AG04450 (cell line): ENCODE measurements around the gene MAP4K5. TPM values are rescaled to one million over a fixed set of nuclear protein-coding genes. Genes with fewer than 3 reads are reported as not detected.

Experiments
- CTCF ChIA-PET: fragments of 300-600, 350-600 bp; formaldehyde crosslinking; extraction: SDS; loops from one replicate; lab custom pipeline; 2022; ENCODE audit warnings: antibody characterized with exemption, inconsistent platforms; lab: Charles Lee
- POLR2A ChIA-PET: fragments of 350-600 bp; formaldehyde crosslinking; extraction: SDS; loops from one replicate; lab custom pipeline; 2021; ENCODE audit warnings: antibody characterized with exemption, inconsistent platforms; lab: Yijun Ruan, JAX
- DNase-seq: peaks from one replicate; pipeline ENCODE4 v3.0.0-alpha.2; 2011; ENCODE audit warnings: low read depth, low spot score
- H3K27ac ChIP-seq: one replicate; pipeline ENCODE4 v1.5.1; 2012; ENCODE audit warnings: low read depth, low read length, control low read depth
- H3K27me3 ChIP-seq: one replicate; pipeline ENCODE4 v1.6.0; 2012; ENCODE audit warnings: low read length; ENCODE audit not compliant: control insufficient read depth, insufficient read depth
- H3K4me3 ChIP-seq: 2 replicates; pipeline ENCODE4 v1.5.1; 2011; ENCODE audit warnings: mild to moderate bottlenecking, low read depth, low read length, control low read depth
- H3K9me3 ChIP-seq: 2 replicates; pipeline ENCODE4 v1.5.1; 2012; ENCODE audit warnings: low read length; ENCODE audit not compliant: control insufficient read depth, insufficient read depth
- polyA plus RNA-seq: library from polyadenylated mRNA; depleted of rRNA; stranded (reverse); fragments of >200 nt; gene quantifications from 2 replicates; pipeline ENCODE4 v1.2.3, GENCODE V29; 2011
- TF ChIP-seq, protein P1 (sequence below): IDR thresholded peaks from 2 replicates; pipeline ENCODE4 v1.5.1; 2011; ENCODE audit warnings: low read depth, low read length, control low read depth, inconsistent platforms

Gene MAP4K5
- polyA plus RNA-seq, 1 experiment: 35.4 TPM

GRCh38 chr14:50432131-50432530 lies 100.2 kb downstream of the MAP4K5 start:
- no peaks in the 10 kb centered on the region for H3K27me3 ChIP-seq
- POLR2A ChIA-PET: no interaction called here
- TF ChIP-seq, protein P1, sequence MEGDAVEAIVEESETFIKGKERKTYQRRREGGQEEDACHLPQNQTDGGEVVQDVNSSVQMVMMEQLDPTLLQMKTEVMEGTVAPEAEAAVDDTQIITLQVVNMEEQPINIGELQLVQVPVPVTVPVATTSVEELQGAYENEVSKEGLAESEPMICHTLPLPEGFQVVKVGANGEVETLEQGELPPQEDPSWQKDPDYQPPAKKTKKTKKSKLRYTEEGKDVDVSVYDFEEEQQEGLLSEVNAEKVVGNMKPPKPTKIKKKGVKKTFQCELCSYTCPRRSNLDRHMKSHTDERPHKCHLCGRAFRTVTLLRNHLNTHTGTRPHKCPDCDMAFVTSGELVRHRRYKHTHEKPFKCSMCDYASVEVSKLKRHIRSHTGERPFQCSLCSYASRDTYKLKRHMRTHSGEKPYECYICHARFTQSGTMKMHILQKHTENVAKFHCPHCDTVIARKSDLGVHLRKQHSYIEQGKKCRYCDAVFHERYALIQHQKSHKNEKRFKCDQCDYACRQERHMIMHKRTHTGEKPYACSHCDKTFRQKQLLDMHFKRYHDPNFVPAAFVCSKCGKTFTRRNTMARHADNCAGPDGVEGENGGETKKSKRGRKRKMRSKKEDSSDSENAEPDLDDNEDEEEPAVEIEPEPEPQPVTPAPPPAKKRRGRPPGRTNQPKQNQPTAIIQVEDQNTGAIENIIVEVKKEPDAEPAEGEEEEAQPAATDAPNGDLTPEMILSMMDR: no peak
- no peak overlapping the region for H3K4me3 ChIP-seq
- H3K27ac ChIP-seq: no peak overlapping the region
- H3K9me3 ChIP-seq: no peaks in the 10 kb centered on the region
- no peak for DNase-seq
- CTCF ChIA-PET: no interaction called here

DNA sequence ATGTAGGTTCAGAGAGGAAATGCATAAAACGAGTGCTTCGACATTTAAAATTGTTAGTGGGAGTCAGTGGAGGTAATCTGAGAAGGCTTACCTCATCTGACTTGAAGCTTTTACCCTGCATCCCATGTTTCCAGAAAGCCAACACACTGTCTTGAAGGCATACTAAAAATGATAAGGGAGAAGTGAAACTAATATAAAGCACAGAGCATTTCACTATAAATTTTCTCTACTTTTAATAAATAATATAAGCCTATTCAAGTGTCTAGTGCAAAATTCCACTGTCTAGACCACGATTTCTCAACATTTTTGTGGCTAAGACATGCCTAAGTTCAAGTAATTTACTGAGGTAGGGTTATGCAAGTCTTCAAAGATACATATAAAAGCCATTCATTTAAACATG lies 106.6 kb downstream of the MAP4K5 start:
- Histone ChIP-seq H3K27ac (no peak overlapping the region), H3K4me3 (no peak overlapping the region), H3K27me3 (no peaks in the 10 kb centered on the region), H3K9me3 (no peaks in the 10 kb centered on the region)
- CTCF ChIA-PET: interaction anchor here (1.1 to 2.9 kb wide), 3 partner anchors 103 to 108 kb away, joined by 3 to 10 read pairs (median 5); no protein-coding TSS in a partner anchor
- TF ChIP-seq, protein P1: no peak
- POLR2A ChIA-PET: interaction anchor here (0.7 kb wide), 1 partner anchor 17 kb away, joined by 3 read pairs; no protein-coding TSS in a partner anchor
- peak; percentile 7 for DNase-seq

GRCh38 chr14:50425105-50425504 lies 107.3 kb downstream of the MAP4K5 start:
- no peaks in the 10 kb centered on the region for H3K9me3 ChIP-seq
- H3K4me3 ChIP-seq: no peak overlapping the region
- H3K27me3 ChIP-seq: no peaks in the 10 kb centered on the region
- ChIA-PET CTCF (interaction anchor here (2.9 kb wide), 1 partner anchor 104 kb away, joined by 10 read pairs; no protein-coding TSS in a partner anchor), POLR2A (interaction anchor here (0.7 kb wide), 1 partner anchor 17 kb away, joined by 3 read pairs; no protein-coding TSS in a partner anchor)
- no peak for DNase-seq
- no peak overlapping the region for H3K27ac ChIP-seq
- TF ChIP-seq, protein P1: no peak

DNA sequence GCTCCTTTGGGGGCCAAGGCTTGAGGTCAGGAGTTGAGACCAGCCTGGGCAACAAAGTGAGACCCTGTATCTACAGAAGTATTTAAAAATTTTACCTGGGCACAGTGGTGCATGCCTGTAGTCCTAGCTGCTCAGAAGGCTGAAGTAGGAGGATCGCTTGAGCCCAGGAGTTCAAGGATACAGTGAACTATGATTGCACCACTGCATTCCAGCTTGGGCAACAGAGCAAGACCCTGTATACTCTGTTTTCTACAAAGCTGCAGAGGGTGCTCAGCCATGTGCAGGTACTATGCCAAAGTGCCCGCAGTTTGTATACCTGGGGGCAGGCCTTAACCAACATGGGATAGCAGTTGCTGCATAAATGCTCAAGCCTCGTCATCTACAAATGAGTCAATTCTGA lies 108.8 kb downstream of the MAP4K5 start:
- ChIA-PET CTCF (interaction anchor here (1.2 kb wide), 1 partner anchor 102 kb away, joined by 3 read pairs; no protein-coding TSS in a partner anchor), POLR2A (no interaction called here)
- Histone ChIP-seq H3K9me3 (no peaks in the 10 kb centered on the region), H3K4me3 (no peak overlapping the region), H3K27me3 (no peaks in the 10 kb centered on the region), H3K27ac (no peak overlapping the region)
- DNase-seq: no peak
- TF ChIP-seq, protein P1: no peak

DNA sequence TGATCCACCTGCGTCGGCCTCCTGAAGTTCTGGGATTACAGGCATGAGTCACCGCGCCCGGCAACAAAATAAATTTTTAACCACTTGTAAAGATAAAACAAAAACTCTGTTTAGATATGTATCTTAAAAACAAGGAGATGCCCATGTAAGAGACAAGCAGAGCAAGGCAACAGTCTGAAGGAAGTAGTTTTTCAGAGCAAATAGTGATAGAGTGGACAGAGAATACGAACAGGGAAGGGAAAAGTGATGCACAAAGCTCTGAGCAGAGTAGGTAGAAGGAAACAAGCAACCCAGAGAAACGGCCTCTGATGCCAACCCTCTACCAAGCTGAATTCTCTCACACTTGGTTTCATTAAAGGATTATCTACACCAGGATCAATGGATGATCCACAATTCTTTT lies 110.9 kb downstream of the MAP4K5 start:
- CTCF ChIA-PET: interaction anchor here (0.7 to 0.8 kb wide), 2 partner anchors 17 to 87 kb away, joined by 3 to 4 read pairs; no protein-coding TSS in a partner anchor
- Histone ChIP-seq H3K27me3 (no peaks in the 10 kb centered on the region), H3K4me3 (no peak overlapping the region), H3K27ac (no peak overlapping the region), H3K9me3 (no peaks in the 10 kb centered on the region)
- POLR2A ChIA-PET: no interaction called here
- DNase-seq: no peak
- TF ChIP-seq, protein P1: no peak
